GM21526 (cell line): ENCODE measurements around the gene TP73.

Experiments used
- ATAC-seq: cut with Tn5 transposase; IDR thresholded peaks from one replicate; pipeline ENCODE4 v1.9.1; 2021; ENCODE audit warnings: moderate library complexity; ENCODE audit not compliant: unreplicated experiment, low FRiP score

The TP73 gene

GRCh38 chr1:3753656-3754454, 101.5 kb downstream of the TP73 start:
- ATAC-seq = no peak

- ATAC-seq = no peak
Observed at GRCh38 chr1:3756394-3756793, 104.1 kb downstream of the TP73 start.

- no peak for ATAC-seq
Observed at GRCh38 chr1:3759164-3759563, 106.8 kb downstream of the TP73 start.

- ATAC-seq = no peak
Observed at GRCh38 chr1:3759796-3760195, 107.5 kb downstream of the TP73 start.

- ATAC-seq = no peak
Observed at GRCh38 chr1:3761296-3762010, 109.1 kb downstream of the TP73 start.

GRCh38 chr1:3762151-3762872, 110.0 kb downstream of the TP73 start:
- ATAC-seq = no peak

GRCh38 chr1:3762873-3763228, 110.5 kb downstream of the TP73 start:
- ATAC-seq = no peak

- ATAC-seq = no peak
Observed at GRCh38 chr1:3763351-3764125, 111.2 kb downstream of the TP73 start.

GRCh38 chr1:3767328-3767925, 115.1 kb downstream of the TP73 start:
- no peak for ATAC-seq

GRCh38 chr1:3768811-3769390, 116.6 kb downstream of the TP73 start:
- no peak for ATAC-seq

- ATAC-seq = no peak
Observed at GRCh38 chr1:3770047-3770765, 117.9 kb downstream of the TP73 start.

- ATAC-seq = no peak
Observed at GRCh38 chr1:3771108-3772026, 119.1 kb downstream of the TP73 start.

GRCh38 chr1:3772027-3772714, 119.9 kb downstream of the TP73 start:
- peak; percentile 58 for ATAC-seq

- no peak for ATAC-seq
Observed at GRCh38 chr1:3772715-3773571, 120.6 kb downstream of the TP73 start, which contains the start of gene SMIM1. SMIM1 (plus strand) TSS chr1:3772749; CDS start chr1:3775374, 2,625 bp downstream.

- ATAC-seq = no peak
Observed at GRCh38 chr1:3773572-3774275, 121.4 kb downstream of the TP73 start.
